Measurements from ENCODE around the gene PCNP.

DNA sequence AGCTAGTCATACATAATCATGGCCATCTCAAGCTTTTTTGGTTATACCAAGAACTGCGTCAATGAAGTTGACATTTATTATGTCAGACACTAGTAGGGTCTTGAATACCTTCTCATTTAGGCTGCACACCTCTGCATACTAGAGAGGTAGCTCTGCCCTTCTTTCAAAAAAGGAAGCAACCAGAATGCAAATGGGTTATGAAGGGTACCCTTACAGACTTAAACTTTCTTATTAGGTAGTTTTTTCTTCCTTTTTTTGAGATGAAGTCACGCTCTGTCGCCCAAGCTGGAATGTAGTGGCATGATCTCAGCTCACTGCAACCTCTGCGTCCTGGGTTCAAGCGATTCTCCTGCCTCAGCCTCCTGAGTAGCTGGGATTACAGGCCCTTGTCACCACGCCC, 3.3 kb downstream of the PCNP start:
- TF ChIP-seq, protein P1, sequence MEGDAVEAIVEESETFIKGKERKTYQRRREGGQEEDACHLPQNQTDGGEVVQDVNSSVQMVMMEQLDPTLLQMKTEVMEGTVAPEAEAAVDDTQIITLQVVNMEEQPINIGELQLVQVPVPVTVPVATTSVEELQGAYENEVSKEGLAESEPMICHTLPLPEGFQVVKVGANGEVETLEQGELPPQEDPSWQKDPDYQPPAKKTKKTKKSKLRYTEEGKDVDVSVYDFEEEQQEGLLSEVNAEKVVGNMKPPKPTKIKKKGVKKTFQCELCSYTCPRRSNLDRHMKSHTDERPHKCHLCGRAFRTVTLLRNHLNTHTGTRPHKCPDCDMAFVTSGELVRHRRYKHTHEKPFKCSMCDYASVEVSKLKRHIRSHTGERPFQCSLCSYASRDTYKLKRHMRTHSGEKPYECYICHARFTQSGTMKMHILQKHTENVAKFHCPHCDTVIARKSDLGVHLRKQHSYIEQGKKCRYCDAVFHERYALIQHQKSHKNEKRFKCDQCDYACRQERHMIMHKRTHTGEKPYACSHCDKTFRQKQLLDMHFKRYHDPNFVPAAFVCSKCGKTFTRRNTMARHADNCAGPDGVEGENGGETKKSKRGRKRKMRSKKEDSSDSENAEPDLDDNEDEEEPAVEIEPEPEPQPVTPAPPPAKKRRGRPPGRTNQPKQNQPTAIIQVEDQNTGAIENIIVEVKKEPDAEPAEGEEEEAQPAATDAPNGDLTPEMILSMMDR (IDR thresholded peaks at IDR 0.05; ENCODE audit: insufficient read depth, low read length, poor library complexity, severe bottlenecking): no peak
- no peak for TF ChIP-seq EZH2phosphoT487 (conservative IDR thresholded peaks at IDR 0.05; ENCODE audit: low read length)
